ENCODE data around the gene NF1.
"Not testable (repeated sequence)": the region's sequence is repeated elsewhere in the genome, so short reads cannot be mapped to it uniquely, and the experiment has no call there.

NF1 gene

DNA sequence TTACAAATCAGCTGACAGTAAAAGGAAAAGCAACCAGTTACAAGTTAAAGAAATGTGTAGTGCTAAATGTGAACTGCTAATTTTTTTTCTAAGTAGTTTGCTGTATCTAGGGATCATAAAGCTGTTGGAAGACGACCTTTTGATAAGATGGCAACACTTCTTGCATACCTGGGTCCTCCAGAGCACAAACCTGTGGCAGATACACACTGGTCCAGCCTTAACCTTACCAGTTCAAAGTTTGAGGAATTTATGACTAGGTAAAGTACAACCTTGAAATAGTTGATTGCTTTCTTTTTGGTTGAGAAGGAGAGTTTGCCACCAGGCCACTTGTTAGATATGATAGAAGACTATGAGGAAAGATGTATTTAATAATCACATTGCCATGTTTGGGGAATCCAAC is 166.8 kb downstream of the NF1 start:
- DNase-seq: no peak
- H3K27me3 ChIP-seq (replicated peaks; ENCODE audit: control insufficient read depth, insufficient read depth, low read length, poor library complexity, severe bottlenecking): no peaks in the 10 kb centered on the region
- H3K4me1 ChIP-seq (ENCODE audit: control insufficient read depth, insufficient read depth, low read length, poor library complexity, severe bottlenecking): no peaks in the 10 kb centered on the region
- H3K4me3 ChIP-seq (ENCODE audit: insufficient read depth, low read depth, low read length, poor library complexity, severe bottlenecking): no peak overlapping the region
- H3K27ac ChIP-seq (ENCODE audit: insufficient read depth, low read length, poor library complexity, severe bottlenecking): no peak overlapping the region
- H3K9me3 ChIP-seq (ENCODE audit: control insufficient read depth, low read length): no peaks in the 10 kb centered on the region
- H3K36me3 ChIP-seq (ENCODE audit: control insufficient read depth, insufficient read depth, low read length): no peaks in the 10 kb centered on the region

DNA sequence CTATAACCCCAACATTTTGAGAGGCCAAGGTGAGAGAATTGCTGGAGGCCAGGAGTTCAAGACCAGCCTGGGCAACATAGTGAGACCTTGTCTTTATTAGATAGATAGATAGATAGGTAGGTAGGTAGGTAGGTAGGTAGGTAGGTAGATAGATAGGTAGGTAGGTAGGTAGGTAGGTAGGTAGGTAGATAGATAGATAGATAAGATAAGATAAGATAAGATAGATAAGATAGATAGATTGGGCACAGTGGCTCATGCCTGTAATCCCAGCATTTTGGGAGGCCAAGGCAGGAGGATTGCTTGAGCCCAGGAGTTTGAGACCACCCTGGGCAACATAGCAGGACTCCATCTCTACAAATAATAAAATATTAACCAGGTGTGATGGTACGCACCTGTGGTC is 168.1 kb downstream of the NF1 start:
- not testable (repeated sequence) for H3K27me3 ChIP-seq (replicated peaks; ENCODE audit: control insufficient read depth, insufficient read depth, low read length, poor library complexity, severe bottlenecking); H3K4me1 ChIP-seq (ENCODE audit: control insufficient read depth, insufficient read depth, low read length, poor library complexity, severe bottlenecking); H3K4me3 ChIP-seq (ENCODE audit: insufficient read depth, low read depth, low read length, poor library complexity, severe bottlenecking); H3K27ac ChIP-seq (ENCODE audit: insufficient read depth, low read length, poor library complexity, severe bottlenecking); H3K9me3 ChIP-seq (ENCODE audit: control insufficient read depth, low read length); H3K36me3 ChIP-seq (ENCODE audit: control insufficient read depth, insufficient read depth, low read length); DNase-seq

DNA sequence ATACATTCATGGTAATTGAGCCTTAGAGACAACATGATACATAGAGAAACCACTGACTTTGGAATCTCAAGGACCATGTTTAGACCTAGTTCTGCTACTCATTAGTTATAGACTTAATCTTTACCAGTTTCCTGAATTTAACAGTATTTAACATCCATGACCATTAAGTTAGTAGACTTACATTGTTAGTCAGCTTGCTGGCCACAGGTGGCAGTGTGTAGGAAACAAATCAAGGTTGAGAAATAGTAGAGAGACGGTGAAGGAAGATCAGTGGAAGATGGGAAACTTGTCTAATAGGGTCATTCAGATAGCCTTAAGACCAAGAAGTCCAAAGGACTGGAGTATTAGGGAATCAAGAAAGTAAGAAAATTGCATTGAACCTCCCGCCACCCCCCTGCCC is 171.3 kb downstream of the NF1 start:
- H3K27ac ChIP-seq (ENCODE audit: insufficient read depth, low read length, poor library complexity, severe bottlenecking): no peak overlapping the region
- H3K27me3 ChIP-seq (replicated peaks; ENCODE audit: control insufficient read depth, insufficient read depth, low read length, poor library complexity, severe bottlenecking): no peaks in the 10 kb centered on the region
- H3K4me3 ChIP-seq (ENCODE audit: insufficient read depth, low read depth, low read length, poor library complexity, severe bottlenecking): no peak overlapping the region
- H3K9me3 ChIP-seq (ENCODE audit: control insufficient read depth, low read length): no peaks in the 10 kb centered on the region
- H3K4me1 ChIP-seq (ENCODE audit: control insufficient read depth, insufficient read depth, low read length, poor library complexity, severe bottlenecking): no peaks in the 10 kb centered on the region
- H3K36me3 ChIP-seq (ENCODE audit: control insufficient read depth, insufficient read depth, low read length): no peaks in the 10 kb centered on the region
- no peak for DNase-seq

DNA sequence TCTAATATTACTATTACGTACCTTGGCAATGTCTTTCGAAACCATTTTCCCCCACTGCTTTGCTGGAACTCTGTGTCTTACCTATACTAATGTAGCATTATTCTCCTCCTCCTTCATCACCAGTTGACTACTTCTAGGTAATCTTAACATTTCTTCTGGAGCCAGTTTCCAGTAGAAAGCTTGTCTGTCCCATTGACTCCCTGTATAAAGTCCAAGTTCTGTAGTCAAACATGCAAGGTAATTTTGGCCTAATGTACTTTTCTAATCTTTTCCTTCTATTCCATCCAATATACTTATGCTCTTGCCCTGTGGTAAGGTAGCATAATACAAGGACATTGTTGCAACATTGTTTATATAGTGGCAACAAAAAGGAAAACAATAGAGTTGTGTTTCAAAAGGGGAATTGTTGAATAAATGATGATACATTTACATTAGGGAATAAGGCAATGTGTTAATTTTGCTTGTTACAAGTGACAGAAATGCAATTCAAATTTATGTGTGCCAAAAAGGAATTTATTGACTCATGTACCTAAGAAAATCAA is 174.3 kb downstream of the NF1 start:
- Histone ChIP-seq H3K9me3 (ENCODE audit: control insufficient read depth, low read length) (no peaks in the 10 kb centered on the region), H3K4me1 (ENCODE audit: control insufficient read depth, insufficient read depth, low read length, poor library complexity, severe bottlenecking) (no peaks in the 10 kb centered on the region), H3K27me3 (replicated peaks; ENCODE audit: control insufficient read depth, insufficient read depth, low read length, poor library complexity, severe bottlenecking) (no peaks in the 10 kb centered on the region), H3K4me3 (ENCODE audit: insufficient read depth, low read depth, low read length, poor library complexity, severe bottlenecking) (no peak overlapping the region), H3K27ac (ENCODE audit: insufficient read depth, low read length, poor library complexity, severe bottlenecking) (no peak overlapping the region), H3K36me3 (ENCODE audit: control insufficient read depth, insufficient read depth, low read length) (no peaks in the 10 kb centered on the region)
- no peak for DNase-seq

DNA sequence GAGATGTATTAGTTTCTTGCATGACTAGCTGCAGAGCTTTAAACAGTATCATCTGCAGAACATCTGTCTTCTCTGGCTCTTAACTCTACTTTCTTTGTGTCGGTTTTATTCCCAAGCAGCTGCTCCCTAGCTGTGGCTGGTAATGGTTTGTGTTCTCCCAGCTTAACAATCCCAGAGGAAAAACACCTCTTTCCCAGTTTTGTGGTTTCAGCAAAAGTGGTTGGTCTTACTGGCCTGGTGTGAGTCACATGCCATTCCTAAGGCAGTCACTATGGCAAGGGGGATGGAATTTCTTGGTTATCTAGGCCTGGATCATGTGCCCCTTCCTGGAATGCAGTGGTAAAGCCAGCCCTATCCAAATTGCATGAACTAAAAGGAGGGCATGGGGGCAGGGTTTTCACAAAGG is 174.8 kb downstream of the NF1 start:
- H3K4me1 ChIP-seq (ENCODE audit: control insufficient read depth, insufficient read depth, low read length, poor library complexity, severe bottlenecking): no peaks in the 10 kb centered on the region
- H3K36me3 ChIP-seq (ENCODE audit: control insufficient read depth, insufficient read depth, low read length): no peaks in the 10 kb centered on the region
- no peak overlapping the region for H3K27ac ChIP-seq (ENCODE audit: insufficient read depth, low read length, poor library complexity, severe bottlenecking)
- no peak for DNase-seq
- no peaks in the 10 kb centered on the region for H3K27me3 ChIP-seq (replicated peaks; ENCODE audit: control insufficient read depth, insufficient read depth, low read length, poor library complexity, severe bottlenecking)
- no peaks in the 10 kb centered on the region for H3K9me3 ChIP-seq (ENCODE audit: control insufficient read depth, low read length)
- no peak overlapping the region for H3K4me3 ChIP-seq (ENCODE audit: insufficient read depth, low read depth, low read length, poor library complexity, severe bottlenecking)

DNA sequence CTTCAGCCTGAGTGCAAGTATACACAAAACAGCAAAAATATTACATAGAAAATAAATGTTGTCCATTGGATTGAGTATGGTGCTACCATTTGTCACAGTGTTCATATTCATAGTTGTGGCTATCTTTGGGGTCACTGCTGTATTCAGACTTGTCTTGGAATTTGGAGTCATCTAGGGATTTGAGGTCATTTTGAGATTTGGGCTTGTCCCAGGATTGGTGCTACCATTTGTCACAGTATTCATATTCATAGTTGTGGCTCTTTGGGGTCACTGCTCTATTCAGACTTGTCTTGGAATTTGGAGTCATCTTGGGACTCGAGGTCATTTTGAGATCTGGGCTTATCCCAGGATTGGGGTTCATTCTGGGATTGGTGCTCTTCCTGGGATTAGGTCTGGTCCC is 177.5 kb downstream of the NF1 start:
- no peak overlapping the region for H3K27ac ChIP-seq (ENCODE audit: insufficient read depth, low read length, poor library complexity, severe bottlenecking)
- no peaks in the 10 kb centered on the region for H3K27me3 ChIP-seq (replicated peaks; ENCODE audit: control insufficient read depth, insufficient read depth, low read length, poor library complexity, severe bottlenecking)
- no peak for DNase-seq
- H3K4me1 ChIP-seq (ENCODE audit: control insufficient read depth, insufficient read depth, low read length, poor library complexity, severe bottlenecking): no peaks in the 10 kb centered on the region
- no peak overlapping the region for H3K4me3 ChIP-seq (ENCODE audit: insufficient read depth, low read depth, low read length, poor library complexity, severe bottlenecking)
- H3K36me3 ChIP-seq (ENCODE audit: control insufficient read depth, insufficient read depth, low read length): no peaks in the 10 kb centered on the region
- H3K9me3 ChIP-seq (ENCODE audit: control insufficient read depth, low read length): no peaks in the 10 kb centered on the region

DNA sequence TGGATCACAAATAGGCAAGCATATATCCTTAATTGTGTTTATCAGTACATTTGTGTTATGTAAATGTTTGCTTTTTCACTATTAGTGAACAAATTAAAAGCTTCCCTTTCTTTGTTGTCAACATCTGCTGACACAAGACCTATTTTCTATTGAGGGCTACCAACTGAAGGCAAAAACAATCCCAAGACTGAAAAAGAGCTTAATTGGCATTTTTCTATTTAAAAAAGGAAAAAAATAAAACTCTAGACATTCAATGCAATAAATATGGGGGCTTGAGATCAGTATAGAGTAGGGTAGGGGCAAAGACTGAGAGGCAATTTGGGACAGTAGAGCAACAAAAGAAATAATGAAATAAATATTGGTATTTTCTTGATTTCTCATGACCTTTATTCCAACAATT is 178.0 kb downstream of the NF1 start:
- Histone ChIP-seq H3K4me1 (ENCODE audit: control insufficient read depth, insufficient read depth, low read length, poor library complexity, severe bottlenecking) (no peaks in the 10 kb centered on the region), H3K9me3 (ENCODE audit: control insufficient read depth, low read length) (no peaks in the 10 kb centered on the region), H3K27ac (ENCODE audit: insufficient read depth, low read length, poor library complexity, severe bottlenecking) (no peak overlapping the region), H3K27me3 (replicated peaks; ENCODE audit: control insufficient read depth, insufficient read depth, low read length, poor library complexity, severe bottlenecking) (no peaks in the 10 kb centered on the region), H3K36me3 (ENCODE audit: control insufficient read depth, insufficient read depth, low read length) (no peaks in the 10 kb centered on the region), H3K4me3 (ENCODE audit: insufficient read depth, low read depth, low read length, poor library complexity, severe bottlenecking) (no peak overlapping the region)
- DNase-seq: no peak

DNA sequence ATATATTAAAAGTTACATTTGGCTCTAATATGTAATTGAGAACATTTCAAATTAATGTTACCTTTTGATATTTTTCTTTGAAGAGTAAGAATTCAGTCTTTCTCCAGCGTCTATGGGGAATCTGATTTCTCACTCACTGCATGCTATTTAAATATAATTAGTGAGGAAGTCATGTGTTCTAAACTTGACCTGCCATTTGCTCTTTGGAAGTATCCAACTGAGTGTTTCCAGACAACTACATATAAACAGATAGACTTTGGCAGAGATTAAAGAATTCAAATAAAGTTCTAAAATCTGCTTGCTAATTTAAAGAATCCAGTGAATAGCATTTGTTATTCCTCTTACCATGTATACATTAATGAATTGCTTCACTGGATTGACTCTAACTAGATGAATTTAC is 178.7 kb downstream of the NF1 start:
- Histone ChIP-seq H3K27me3 (replicated peaks; ENCODE audit: control insufficient read depth, insufficient read depth, low read length, poor library complexity, severe bottlenecking) (no peaks in the 10 kb centered on the region), H3K4me3 (ENCODE audit: insufficient read depth, low read depth, low read length, poor library complexity, severe bottlenecking) (no peak overlapping the region), H3K36me3 (ENCODE audit: control insufficient read depth, insufficient read depth, low read length) (no peaks in the 10 kb centered on the region), H3K9me3 (ENCODE audit: control insufficient read depth, low read length) (no peaks in the 10 kb centered on the region), H3K27ac (ENCODE audit: insufficient read depth, low read length, poor library complexity, severe bottlenecking) (no peak overlapping the region), H3K4me1 (ENCODE audit: control insufficient read depth, insufficient read depth, low read length, poor library complexity, severe bottlenecking) (no peaks in the 10 kb centered on the region)
- DNase-seq: no peak

DNA sequence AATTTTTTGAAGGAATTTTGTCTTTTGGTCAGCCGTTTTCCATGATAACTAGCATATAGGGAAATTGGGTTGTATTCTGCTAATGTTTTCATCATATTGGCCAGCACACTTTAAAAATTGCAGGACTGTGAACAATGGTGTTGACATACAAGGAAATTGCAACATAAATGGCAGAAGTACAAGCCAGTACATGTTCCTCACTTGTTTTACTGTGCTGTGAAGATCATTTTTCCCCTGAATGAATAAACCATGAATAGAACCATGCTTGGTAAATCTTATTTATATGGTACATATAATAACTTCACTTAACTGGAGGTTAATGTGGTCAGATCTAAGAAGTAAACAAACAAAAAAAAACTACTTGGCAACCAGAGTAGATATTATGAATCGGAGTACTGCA is 179.5 kb downstream of the NF1 start:
- H3K4me3 ChIP-seq (ENCODE audit: insufficient read depth, low read depth, low read length, poor library complexity, severe bottlenecking): no peak overlapping the region
- H3K9me3 ChIP-seq (ENCODE audit: control insufficient read depth, low read length): no peaks in the 10 kb centered on the region
- DNase-seq: no peak
- H3K4me1 ChIP-seq (ENCODE audit: control insufficient read depth, insufficient read depth, low read length, poor library complexity, severe bottlenecking): no peaks in the 10 kb centered on the region
- no peak overlapping the region for H3K27ac ChIP-seq (ENCODE audit: insufficient read depth, low read length, poor library complexity, severe bottlenecking)
- H3K36me3 ChIP-seq (ENCODE audit: control insufficient read depth, insufficient read depth, low read length): no peaks in the 10 kb centered on the region
- no peaks in the 10 kb centered on the region for H3K27me3 ChIP-seq (replicated peaks; ENCODE audit: control insufficient read depth, insufficient read depth, low read length, poor library complexity, severe bottlenecking)

DNA sequence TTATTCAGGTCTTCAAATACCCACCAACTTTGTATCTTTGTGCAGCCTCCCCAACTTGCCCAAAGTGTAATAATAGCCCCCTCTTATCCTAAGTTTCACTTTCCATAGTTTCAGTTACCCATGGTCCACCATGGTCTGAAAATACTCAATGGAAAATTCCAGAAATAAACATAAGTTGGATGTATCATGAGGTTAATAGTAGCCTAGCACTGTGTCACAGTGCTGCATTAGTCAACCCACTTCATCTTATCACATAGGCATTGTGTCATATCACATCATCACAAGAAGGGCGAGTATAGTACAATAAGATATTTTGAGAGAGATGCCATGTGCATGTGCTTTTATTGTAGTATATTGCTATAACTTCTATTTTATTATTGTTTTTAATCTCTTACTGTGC is 180.3 kb downstream of the NF1 start:
- H3K36me3 ChIP-seq (ENCODE audit: control insufficient read depth, insufficient read depth, low read length): no peaks in the 10 kb centered on the region
- no peaks in the 10 kb centered on the region for H3K27me3 ChIP-seq (replicated peaks; ENCODE audit: control insufficient read depth, insufficient read depth, low read length, poor library complexity, severe bottlenecking)
- H3K4me3 ChIP-seq (ENCODE audit: insufficient read depth, low read depth, low read length, poor library complexity, severe bottlenecking): no peak overlapping the region
- H3K4me1 ChIP-seq (ENCODE audit: control insufficient read depth, insufficient read depth, low read length, poor library complexity, severe bottlenecking): no peaks in the 10 kb centered on the region
- no peaks in the 10 kb centered on the region for H3K9me3 ChIP-seq (ENCODE audit: control insufficient read depth, low read length)
- no peak for DNase-seq
- no peak overlapping the region for H3K27ac ChIP-seq (ENCODE audit: insufficient read depth, low read length, poor library complexity, severe bottlenecking)

DNA sequence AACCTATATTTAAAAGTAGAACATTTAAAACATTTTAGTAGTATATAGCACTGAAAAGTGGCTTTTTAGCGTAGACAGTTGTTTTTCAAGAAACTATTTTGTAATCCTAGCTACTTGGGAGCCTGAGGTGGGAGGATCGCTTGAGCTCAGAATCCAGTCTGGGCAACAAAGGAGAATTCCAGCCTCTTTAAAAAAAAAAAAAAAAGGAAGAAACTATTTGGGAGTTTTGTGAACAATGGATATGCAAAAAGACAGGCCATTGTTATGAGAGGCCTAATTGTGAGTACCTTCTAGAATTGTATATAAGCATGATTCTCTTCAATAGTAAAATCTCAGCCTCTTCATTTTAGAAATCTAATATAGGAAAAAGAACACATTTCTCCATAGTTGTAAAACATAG is 184.6 kb downstream of the NF1 start:
- DNase-seq: no peak
- H3K9me3 ChIP-seq (ENCODE audit: control insufficient read depth, low read length): no peaks in the 10 kb centered on the region
- no peaks in the 10 kb centered on the region for H3K36me3 ChIP-seq (ENCODE audit: control insufficient read depth, insufficient read depth, low read length)

More for the DNA sequence above, 184.6 kb downstream of the NF1 start:
- Histone ChIP-seq H3K4me3 (ENCODE audit: insufficient read depth, low read depth, low read length, poor library complexity, severe bottlenecking) (no peak overlapping the region), H3K27me3 (replicated peaks; ENCODE audit: control insufficient read depth, insufficient read depth, low read length, poor library complexity, severe bottlenecking) (no peaks in the 10 kb centered on the region), H3K27ac (ENCODE audit: insufficient read depth, low read length, poor library complexity, severe bottlenecking) (no peak overlapping the region), H3K4me1 (ENCODE audit: control insufficient read depth, insufficient read depth, low read length, poor library complexity, severe bottlenecking) (no peaks in the 10 kb centered on the region)
